Keratinocyte (primary cell): ENCODE results near the gene PIP4K2A. TPM values are rescaled to one million over a fixed set of nuclear protein-coding genes. Genes with fewer than 3 reads are reported as not detected.

Experiments used
- DNase-seq: peaks from one replicate; pipeline ENCODE4 v3.0.0-alpha.2; 2011; ENCODE audit warnings: low read depth, missing footprints, low spot score
- FAIRE-seq: peaks from 2 replicates; lab custom pipeline; 2011; peaks lifted over from hg19 to GRCh38; lab: Jason Lieb, UNC
- H2AFZ ChIP-seq: 2 replicates; pipeline ENCODE4 v1.6.0; 2012; ENCODE audit warnings: low read length, control low read depth, inconsistent platforms; ENCODE audit not compliant: control insufficient read depth
- H3K27ac ChIP-seq: 2 replicates; pipeline ENCODE4 v1.5.1; 2011; ENCODE audit warnings: low read length; ENCODE audit not compliant: control insufficient read depth, insufficient read depth
- H3K27me3 ChIP-seq: 3 replicates; pipeline ENCODE4 v1.6.0; 2011; ENCODE audit warnings: low read length; ENCODE audit not compliant: control insufficient read depth, insufficient read depth; ENCODE audit errors: extremely low read depth
- H3K36me3 ChIP-seq, 2 experiments: 2 replicates in 1 of 2; 3 replicates in 1 of 2; pipeline ENCODE4 v1.5.1; 2011; ENCODE audit warnings: low read length in 2 of 2, mild to moderate bottlenecking in 1 of 2; ENCODE audit not compliant: control insufficient read depth in 2 of 2, insufficient read depth in 2 of 2; ENCODE audit errors: extremely low read depth in 1 of 2
- H3K4me1 ChIP-seq: 3 replicates; pipeline ENCODE4 v1.5.1; 2011; ENCODE audit warnings: low read length; ENCODE audit not compliant: control insufficient read depth, insufficient read depth; ENCODE audit errors: extremely low read depth
- H3K4me2 ChIP-seq: 3 replicates; pipeline ENCODE4 v1.6.0; 2011; ENCODE audit warnings: low read depth, low read length; ENCODE audit not compliant: control insufficient read depth, insufficient read depth; ENCODE audit errors: extremely low read depth
- H3K4me3 ChIP-seq, 3 experiments: fragments of 200-600 bp in 1 of 3; sonication (generic) in 1 of 3; 2 replicates in 2 of 3; 3 replicates in 1 of 3; pipeline ENCODE4 v1.5.1; 2011 to 2016; ENCODE audit warnings: low read length in 3 of 3, mild to moderate bottlenecking in 3 of 3, control low read depth in 2 of 3, inconsistent platforms in 1 of 3, low read depth in 1 of 3, mixed read lengths in 1 of 3, mixed run types in 1 of 3, moderate library complexity in 1 of 3; ENCODE audit not compliant: control insufficient read depth in 2 of 3, insufficient read depth in 2 of 3; ENCODE audit errors: extremely low read depth in 1 of 3
- H3K79me2 ChIP-seq: 2 replicates; pipeline ENCODE4 v1.6.0; 2012; ENCODE audit warnings: low read length; ENCODE audit not compliant: control insufficient read depth, insufficient read depth
- H3K9ac ChIP-seq: 3 replicates; pipeline ENCODE4 v1.6.0; 2011; ENCODE audit warnings: low read length; ENCODE audit not compliant: control insufficient read depth, insufficient read depth; ENCODE audit errors: extremely low read depth
- H3K9me1 ChIP-seq: 3 replicates; pipeline ENCODE4 v1.6.0; 2011; ENCODE audit warnings: low read length; ENCODE audit not compliant: control insufficient read depth, insufficient read depth; ENCODE audit errors: extremely low read depth
- H3K9me3 ChIP-seq: 2 replicates; pipeline ENCODE4 v1.5.1; 2012; ENCODE audit warnings: low read depth, low read length; ENCODE audit not compliant: control insufficient read depth
- H4K20me1 ChIP-seq: 3 replicates; pipeline ENCODE4 v1.6.0; 2011; ENCODE audit warnings: low read length; ENCODE audit not compliant: control insufficient read depth, insufficient read depth; ENCODE audit errors: extremely low read depth
- CTCF ChIP-seq, 3 experiments: IDR thresholded peaks in 1 of 3; conservative IDR thresholded peaks in 1 of 3; optimal IDR thresholded peaks in 1 of 3; 2 replicates in 2 of 3; 3 replicates in 1 of 3; pipeline versions ENCODE3 to v1.5.1; 2011; ENCODE audit warnings: low read length in 3 of 3, mild to moderate bottlenecking in 3 of 3, moderate library complexity in 2 of 3, control low read depth in 1 of 3, inconsistent platforms in 1 of 3; ENCODE audit not compliant: insufficient read depth in 2 of 3; ENCODE audit errors: extremely low read depth in 1 of 3
- EZH2 ChIP-seq: IDR thresholded peaks from one replicate; pipeline ENCODE4 v1.6.1; 2012; ENCODE audit warnings: inconsistent platforms, mild to moderate bottlenecking, low read length, moderate library complexity
- dilution Hi-C: fragments of 300-500 bp; cut with MboI; formaldehyde crosslinking; loops from one replicate; pipeline ENCODE4 v1.7.0; 2020; ENCODE audit warnings: low sequenced_read_pairs; ENCODE audit not compliant: extremely low pct_ligation_motif_present
- polyA plus RNA-seq, 5 experiments: library from polyadenylated mRNA; depleted of rRNA in 3 of 5; stranded (reverse) in 3 of 5; stranded (forward) in 1 of 5; unstranded in 1 of 5; fragments of >200 nt; gene quantifications; 1 replicate in 1 of 5; 2 replicates in 3 of 5; 3 replicates in 1 of 5; pipeline versions ENCODE4 v1.2.1 to v1.2.3, GENCODE V29; 2011 to 2012; ENCODE audit warnings: missing spikeins in 2 of 5, low read depth in 1 of 5, low replicate concordance in 1 of 5

Gene PIP4K2A
- polyA plus RNA-seq, 1 donor (not counting 4 experiments of a cell fraction or from before 2014, with no cell fraction given), result 15.5 TPM

- TF ChIP-seq CTCF (optimal IDR thresholded peaks at IDR 0.05 in 1 of 3, IDR thresholded peaks at IDR 0.05 in 1 of 3, conservative IDR thresholded peaks at IDR 0.05 in 1 of 3; ENCODE audit: extremely low read depth in 1 of 3, insufficient read depth in 2 of 3, low read length in 3 of 3), result no peak
- TF ChIP-seq EZH2, result no peak
- Histone ChIP-seq H3K79me2 (no peaks in the 10 kb centered on the region), H3K27ac (no peak overlapping the region), H3K27me3 (no peaks in the 10 kb centered on the region), H3K4me1 (no peaks in the 10 kb centered on the region), H3K9me1 (no peaks in the 10 kb centered on the region), H3K4me3 (no peak overlapping the region), H3K4me2 (no peak overlapping the region), H4K20me1 (no peaks in the 10 kb centered on the region), H3K9ac (no peak overlapping the region), H3K36me3 (peaks cover 0 to 6% of the 10 kb centered on the region in 2 experiments), H3K9me3 (no peaks in the 10 kb centered on the region), H2AFZ (no peak overlapping the region)
- FAIRE-seq (no peak), DNase-seq (no peak)
- dilution Hi-C loops, result no loop called here
Measured at GRCh38 chr10:22581461-22581860, 132.9 kb downstream of the PIP4K2A start.

- TF ChIP-seq CTCF (optimal IDR thresholded peaks at IDR 0.05 in 1 of 3, IDR thresholded peaks at IDR 0.05 in 1 of 3, conservative IDR thresholded peaks at IDR 0.05 in 1 of 3; ENCODE audit: extremely low read depth in 1 of 3, insufficient read depth in 2 of 3, low read length in 3 of 3), result no peak
- TF ChIP-seq EZH2, result no peak
- Histone ChIP-seq H3K27me3 (no peaks in the 10 kb centered on the region), H3K9me1 (no peaks in the 10 kb centered on the region), H4K20me1 (no peaks in the 10 kb centered on the region), H2AFZ (no peak overlapping the region), H3K9ac (no peak overlapping the region), H3K27ac (no peak overlapping the region), H3K4me2 (no peak overlapping the region), H3K36me3 (peaks cover 0 to 6% of the 10 kb centered on the region in 2 experiments), H3K9me3 (no peaks in the 10 kb centered on the region), H3K4me1 (no peaks in the 10 kb centered on the region), H3K4me3 (no peak overlapping the region), H3K79me2 (no peaks in the 10 kb centered on the region)
- DNase-seq (no peak), FAIRE-seq (no peak)
- dilution Hi-C loops, result no loop called here
Measured at GRCh38 chr10:22580711-22581110, 133.7 kb downstream of the PIP4K2A start.
